ENCODE data around the gene SLC16A13. TPM values are rescaled to one million over a fixed set of nuclear protein-coding genes. Genes with fewer than 3 reads are reported as not detected.

SLC16A13 gene
- total and polyA plus RNA-seq, 2 donors from 2014 or later = 6.5 to 11.6 TPM

DNA sequence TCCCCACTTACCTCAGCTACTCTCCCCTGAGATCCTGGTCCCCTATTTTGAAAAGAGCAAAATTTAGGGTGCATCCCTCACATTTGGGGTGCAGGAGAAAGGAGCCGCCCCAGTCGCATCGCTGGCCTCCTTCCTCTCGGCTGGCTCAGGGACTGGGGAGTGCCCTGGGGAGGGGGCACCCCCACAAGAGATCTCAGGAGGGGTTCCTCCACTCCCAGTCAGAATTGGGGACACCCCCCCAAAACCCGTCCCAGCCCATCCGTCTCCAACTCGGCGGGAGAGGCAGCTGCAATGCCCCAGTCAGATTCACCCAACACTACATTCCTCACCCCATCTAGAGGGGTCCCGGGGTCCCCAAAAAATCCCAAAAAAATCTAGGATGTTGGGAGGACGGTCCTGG is 16.4 kb upstream of the SLC16A13 start:
- H3K36me3 ChIP-seq (ENCODE audit: control insufficient read depth in 2 of 3, insufficient read depth in 3 of 3, low read length in 3 of 3) = no peaks in the 10 kb centered on the region
- TF ChIP-seq, protein P1, sequence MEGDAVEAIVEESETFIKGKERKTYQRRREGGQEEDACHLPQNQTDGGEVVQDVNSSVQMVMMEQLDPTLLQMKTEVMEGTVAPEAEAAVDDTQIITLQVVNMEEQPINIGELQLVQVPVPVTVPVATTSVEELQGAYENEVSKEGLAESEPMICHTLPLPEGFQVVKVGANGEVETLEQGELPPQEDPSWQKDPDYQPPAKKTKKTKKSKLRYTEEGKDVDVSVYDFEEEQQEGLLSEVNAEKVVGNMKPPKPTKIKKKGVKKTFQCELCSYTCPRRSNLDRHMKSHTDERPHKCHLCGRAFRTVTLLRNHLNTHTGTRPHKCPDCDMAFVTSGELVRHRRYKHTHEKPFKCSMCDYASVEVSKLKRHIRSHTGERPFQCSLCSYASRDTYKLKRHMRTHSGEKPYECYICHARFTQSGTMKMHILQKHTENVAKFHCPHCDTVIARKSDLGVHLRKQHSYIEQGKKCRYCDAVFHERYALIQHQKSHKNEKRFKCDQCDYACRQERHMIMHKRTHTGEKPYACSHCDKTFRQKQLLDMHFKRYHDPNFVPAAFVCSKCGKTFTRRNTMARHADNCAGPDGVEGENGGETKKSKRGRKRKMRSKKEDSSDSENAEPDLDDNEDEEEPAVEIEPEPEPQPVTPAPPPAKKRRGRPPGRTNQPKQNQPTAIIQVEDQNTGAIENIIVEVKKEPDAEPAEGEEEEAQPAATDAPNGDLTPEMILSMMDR (IDR thresholded peaks at IDR 0.05; ENCODE audit: borderline replicate concordance, extremely low read depth, insufficient read depth) = no peak
- H3K9me3 ChIP-seq (ENCODE audit: control insufficient read depth in 2 of 3, insufficient read depth in 1 of 3, low read length in 3 of 3) = no peaks in the 10 kb centered on the region
- peaks cover 0 to 15% (median 7%) of the 10 kb centered on the region in 3 donors for H3K4me1 ChIP-seq (ENCODE audit: control insufficient read depth in 2 of 3, insufficient read depth in 2 of 3, low read depth in 1 of 3, low read length in 3 of 3)
- peak overlapping the region in 2 of 3 donors; percentile 39 to 77 for H3K9ac ChIP-seq (ENCODE audit: low read length in 3 of 3)
- peaks cover 10% of the 10 kb centered on the region for H3K27me3 ChIP-seq (ENCODE audit: control insufficient read depth, insufficient read depth, low read length)
- FAIRE-seq (no peak), DNase-seq (peak in 2 of 5 donors; percentile 63 to 73)
- peak overlapping the region in 2 of 3 donors; percentile 10 to 75 for H3K4me3 ChIP-seq (ENCODE audit: low read length in 3 of 3)
- intact Hi-C loops (cut with DNase I) = no loop called here
- H3K27ac ChIP-seq (ENCODE audit: low read depth in 2 of 2, low read length in 2 of 2) = peak overlapping the region; percentile 57

DNA sequence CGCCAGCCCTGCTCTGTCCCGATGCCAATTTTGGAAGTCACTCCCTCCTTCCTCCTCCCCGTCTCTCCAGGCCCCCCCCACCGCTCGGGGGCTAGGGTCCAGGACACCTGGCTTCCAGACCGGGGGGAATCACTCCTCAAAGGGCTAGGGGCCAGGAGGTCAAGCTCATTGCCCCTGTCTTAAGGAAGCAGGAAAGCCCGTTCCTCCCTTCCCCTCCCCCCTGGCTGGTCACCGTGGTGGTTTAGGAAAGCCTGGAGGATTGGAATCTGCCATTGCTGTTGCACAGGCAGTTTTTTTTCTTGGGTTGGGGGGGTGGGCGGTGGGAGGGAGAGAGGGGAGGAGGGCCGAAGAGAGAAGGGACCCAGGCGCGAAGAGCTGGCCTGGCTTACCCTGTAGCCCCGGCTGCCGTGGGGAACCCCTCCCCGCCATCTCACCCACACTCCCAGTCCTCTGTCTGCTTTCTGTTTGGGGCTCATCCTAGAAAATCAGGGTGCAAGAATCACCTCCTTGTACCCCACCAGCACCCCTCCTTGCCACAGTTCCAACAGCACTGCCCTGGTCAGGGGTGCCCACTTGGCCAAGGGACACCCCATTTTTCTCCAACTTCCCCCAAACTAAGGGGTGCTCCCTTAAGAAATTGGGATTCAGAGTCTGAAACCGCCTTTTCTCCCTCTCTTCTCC is 15.8 kb upstream of the SLC16A13 start:
- H3K9ac ChIP-seq (ENCODE audit: low read length in 3 of 3) = peak overlapping the region in 2 of 3 donors; percentile 31 to 77
- H3K27me3 ChIP-seq (ENCODE audit: control insufficient read depth, insufficient read depth, low read length) = peaks cover 10% of the 10 kb centered on the region
- intact Hi-C loops (cut with DNase I) = no loop called here
- H3K36me3 ChIP-seq (ENCODE audit: control insufficient read depth in 2 of 3, insufficient read depth in 3 of 3, low read length in 3 of 3) = no peaks in the 10 kb centered on the region
- H3K4me3 ChIP-seq (ENCODE audit: low read length in 3 of 3) = peak overlapping the region; percentile 51 to 75 (median 62)
- peaks cover 0 to 15% (median 7%) of the 10 kb centered on the region in 3 donors for H3K4me1 ChIP-seq (ENCODE audit: control insufficient read depth in 2 of 3, insufficient read depth in 2 of 3, low read depth in 1 of 3, low read length in 3 of 3)
- H3K27ac ChIP-seq (ENCODE audit: low read depth in 2 of 2, low read length in 2 of 2) = peak overlapping the region; percentile 34 to 65
- DNase-seq = peak in 4 of 5 donors; percentile 59 to 86 (median 82)
- TF ChIP-seq, protein P1 (IDR thresholded peaks at IDR 0.05; ENCODE audit: borderline replicate concordance, extremely low read depth, insufficient read depth) = no peak
- no peak for FAIRE-seq
- H3K9me3 ChIP-seq (ENCODE audit: control insufficient read depth in 2 of 3, insufficient read depth in 1 of 3, low read length in 3 of 3) = no peaks in the 10 kb centered on the region

DNA sequence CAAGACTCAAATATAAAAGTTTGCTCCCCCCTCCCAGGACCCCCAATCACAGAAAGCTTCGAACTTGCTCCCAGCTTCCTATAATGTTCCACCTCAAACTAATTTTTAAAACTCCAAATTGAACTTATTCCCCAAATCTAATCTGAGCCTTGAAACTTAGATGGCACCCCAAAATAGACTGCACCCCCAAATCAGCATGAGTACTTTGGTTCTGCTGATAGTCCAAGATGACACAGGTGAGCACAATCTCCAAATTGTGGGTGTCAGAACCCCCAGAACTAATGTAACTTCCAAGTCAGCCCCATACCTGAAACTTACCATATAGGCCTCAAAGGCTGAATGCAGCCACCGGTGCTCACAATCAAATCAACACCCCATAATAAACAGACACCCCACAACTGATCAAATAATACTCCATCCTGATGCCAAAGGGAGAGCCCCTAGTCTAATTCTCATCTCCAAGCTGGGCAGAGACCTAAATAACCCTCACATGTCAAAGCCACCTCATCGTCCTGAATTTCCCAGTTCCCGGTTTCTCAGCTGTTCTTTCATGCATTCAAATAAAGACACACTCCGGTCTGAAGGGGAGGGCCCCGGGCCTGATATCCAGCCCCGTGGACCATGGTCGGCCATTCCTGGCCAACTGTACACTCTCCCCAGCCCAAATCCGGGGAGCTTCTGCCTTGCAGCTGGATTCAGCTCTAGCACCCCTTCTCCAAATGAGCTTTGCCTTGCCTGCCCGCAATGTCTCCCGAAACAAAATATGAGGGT is 14.7 kb upstream of the SLC16A13 start:
- Histone ChIP-seq H3K4me1 (ENCODE audit: control insufficient read depth in 2 of 3, insufficient read depth in 2 of 3, low read depth in 1 of 3, low read length in 3 of 3) (peaks cover 0 to 9% (median 7%) of the 10 kb centered on the region in 3 donors), H3K27ac (ENCODE audit: low read depth in 2 of 2, low read length in 2 of 2) (peak overlapping the region; percentile 60 to 80), H3K4me3 (ENCODE audit: low read length in 3 of 3) (peak overlapping the region in 1 of 3 donors; percentile 58), H3K36me3 (ENCODE audit: control insufficient read depth in 2 of 3, insufficient read depth in 3 of 3, low read length in 3 of 3) (no peaks in the 10 kb centered on the region), H3K9me3 (ENCODE audit: control insufficient read depth in 2 of 3, insufficient read depth in 1 of 3, low read length in 3 of 3) (no peaks in the 10 kb centered on the region), H3K27me3 (ENCODE audit: control insufficient read depth, insufficient read depth, low read length) (peaks cover 10% of the 10 kb centered on the region), H3K9ac (ENCODE audit: low read length in 3 of 3) (peak overlapping the region in 2 of 3 donors; percentile 44 to 72)
- intact Hi-C loops (cut with DNase I) = no loop called here
- FAIRE-seq = no peak
- TF ChIP-seq, protein P1 (IDR thresholded peaks at IDR 0.05; ENCODE audit: borderline replicate concordance, extremely low read depth, insufficient read depth) = no peak
- peak in 1 of 5 donors; percentile 53 for DNase-seq
